Measurements from ENCODE around the gene CACNA2D3.

- TF ChIP-seq CTCF (IDR thresholded peaks at IDR 0.05) (no peak), ZFX (IDR thresholded peaks at IDR 0.05; ENCODE audit: borderline replicate concordance) (no peak)
These were observed 460.1 kb downstream of the CACNA2D3 start for GRCh38 chr3:54582424-54582823.
